H1 (cell line): Measurements from ENCODE around the gene TTC33.

Experiments used
- BRCA1 ChIP-seq: IDR thresholded peaks from 2 replicates; pipeline ENCODE4 v1.6.1; 2012; ENCODE audit warnings: low read depth, low read length, improper control_type of control experiment
- CTCF ChIP-seq, 3 experiments: IDR thresholded peaks; 1 replicate in 2 of 3; 2 replicates in 1 of 3; pipeline versions ENCODE4 v1.5.1 to v1.6.1; 2011; ENCODE audit warnings: low read length in 3 of 3, mild to moderate bottlenecking in 3 of 3, inconsistent platforms in 2 of 3, low read depth in 1 of 3, moderate library complexity in 1 of 3; ENCODE audit not compliant: insufficient read depth in 1 of 3; ENCODE audit errors: control extremely low read depth in 1 of 3
- EZH2 ChIP-seq: fragments of 200-600 bp; sonication (generic); IDR thresholded peaks from 2 replicates; pipeline ENCODE4 v1.7.1; 2012; ENCODE audit warnings: low read depth, mild to moderate bottlenecking, moderate library complexity, low read length, inconsistent platforms; ENCODE audit not compliant: severe bottlenecking
- GABPA ChIP-seq: IDR thresholded peaks from 2 replicates; pipeline ENCODE4 v1.6.1; 2011; ENCODE audit warnings: mild to moderate bottlenecking, low read length, moderate library complexity, borderline replicate concordance; ENCODE audit not compliant: insufficient read depth
- NRF1 ChIP-seq: IDR thresholded peaks from 2 replicates; pipeline ENCODE4 v1.6.1; 2011; ENCODE audit warnings: mild to moderate bottlenecking, low read depth, low read length, improper control_type of control experiment
- POLR2A ChIP-seq, 2 experiments: IDR thresholded peaks; 1 replicate in 1 of 2; 2 replicates in 1 of 2; pipeline ENCODE4 v1.6.1; 2011; ENCODE audit warnings: low read depth in 2 of 2, low read length in 2 of 2, mild to moderate bottlenecking in 2 of 2; ENCODE audit errors: control extremely low read depth in 1 of 2
- POLR2AphosphoS5 ChIP-seq: IDR thresholded peaks from 2 replicates; pipeline ENCODE4 v1.6.1; 2011; ENCODE audit warnings: low read depth, low read length
- RAD21 ChIP-seq, 2 experiments: IDR thresholded peaks in 1 of 2; conservative IDR thresholded peaks in 1 of 2; 2 replicates each; pipeline ENCODE4 v1.6.1; 2011; ENCODE audit warnings: low read depth in 2 of 2, low read length in 2 of 2, improper control_type of control experiment in 1 of 2, inconsistent platforms in 1 of 2, mild to moderate bottlenecking in 1 of 2, moderate library complexity in 1 of 2
- RFX5 ChIP-seq: IDR thresholded peaks from 2 replicates; pipeline ENCODE4 v1.6.1; 2011; ENCODE audit warnings: low read depth, low read length, improper control_type of control experiment, borderline replicate concordance
- TAF1 ChIP-seq: IDR thresholded peaks from 2 replicates; pipeline ENCODE4 v1.6.1; 2011; ENCODE audit warnings: mild to moderate bottlenecking, low read depth, low read length
- TCF12 ChIP-seq: IDR thresholded peaks from 2 replicates; pipeline ENCODE4 v1.6.1; 2011; ENCODE audit warnings: low read depth, mild to moderate bottlenecking, low read length

GRCh38 chr5:40615586-40616170 is 140.1 kb downstream of the TTC33 start:
- TF ChIP-seq RAD21 (IDR thresholded peaks at IDR 0.05 in 1 of 2, conservative IDR thresholded peaks at IDR 0.05 in 1 of 2; ENCODE audit: low read depth in 2 of 2, low read length in 2 of 2), result no peak
- TF ChIP-seq EZH2, result no peak
- TF ChIP-seq CTCF (IDR thresholded peaks at IDR 0.05; ENCODE audit: control extremely low read depth in 1 of 3, insufficient read depth in 1 of 3, low read depth in 1 of 3, low read length in 3 of 3), result no peak
- no peak for TF ChIP-seq TCF12
- TF ChIP-seq POLR2AphosphoS5, result no peak
- TF ChIP-seq POLR2A (IDR thresholded peaks at IDR 0.05; ENCODE audit: control extremely low read depth in 1 of 2, low read depth in 2 of 2, low read length in 2 of 2), result no peak
- TF ChIP-seq GABPA, result no peak
- TF ChIP-seq TAF1, result no peak
- TF ChIP-seq NRF1, result no peak
- TF ChIP-seq BRCA1, result no peak
- TF ChIP-seq RFX5, result no peak
